Cardiac muscle cell (in vitro differentiated cells and primary cell): ENCODE results near the gene P2RY2. TPM values are rescaled to one million over a fixed set of nuclear protein-coding genes. Genes with fewer than 3 reads are reported as not detected.
A peak's percentile ranks its signal among the peaks of the same experiment; 100 is the strongest.

Experiments
- DNase-seq, 2 donors: peaks; one replicate each; pipeline versions ENCODE4 v3.0.0 to v3.0.0-alpha.2; 2010 to 2017; ENCODE audit warnings: low read depth in 1 of 2, low spot score in 1 of 2
- H3K27ac ChIP-seq: fragments of 200-600 bp; sonication (generic); 2 replicates; pipeline ENCODE4 v1.5.1; 2016
- H3K27me3 ChIP-seq: fragments of 200-600 bp; sonication (generic); 2 replicates; pipeline ENCODE4 v1.6.0; 2016; ENCODE audit warnings: control low read depth
- H3K36me3 ChIP-seq: fragments of 200-600 bp; sonication (generic); 2 replicates; pipeline ENCODE4 v1.5.1; 2016; ENCODE audit warnings: control low read depth
- H3K4me1 ChIP-seq: fragments of 200-600 bp; sonication (generic); 2 replicates; pipeline ENCODE4 v1.8.1; 2017; ENCODE audit warnings: low read depth, mild to moderate bottlenecking, mixed run types
- H3K4me3 ChIP-seq: fragments of 200-600 bp; sonication (generic); 2 replicates; pipeline ENCODE4 v1.5.1; 2016; ENCODE audit warnings: mild to moderate bottlenecking
- H3K9me3 ChIP-seq: fragments of 200-600 bp; sonication (generic); 2 replicates; pipeline ENCODE4 v1.5.1; 2017; ENCODE audit warnings: low read depth, mild to moderate bottlenecking, control low read depth
- CTCF ChIP-seq: IDR thresholded peaks from 2 replicates; pipeline ENCODE4 v1.5.1; 2012; ENCODE audit warnings: low read depth, mild to moderate bottlenecking, low read length
- polyA plus RNA-seq: library from polyadenylated mRNA; unstranded; fragments of >200 nt; fragmentation: Nextera tagmentation; extraction: Ambion mirVana; gene quantifications from 2 replicates; pipeline ENCODE4 v1.2.1, GENCODE V29; 2016
- total RNA-seq: library from RNA; depleted of rRNA; stranded (reverse); fragments of >200 nt; gene quantifications from 2 replicates; pipeline ENCODE4 v1.2.3, GENCODE V29; 2016

P2RY2 gene
- total and polyA plus RNA-seq, 2 experiments from 2014 or later, result 0.48 to 0.83 TPM

GRCh38 chr11:73185680-73186293 lies 32.3 kb upstream of the P2RY2 start:
- Histone ChIP-seq H3K4me1 (peaks cover 8% of the 10 kb centered on the region), H3K27ac (no peak overlapping the region), H3K4me3 (no peak overlapping the region), H3K9me3 (no peaks in the 10 kb centered on the region), H3K36me3 (no peaks in the 10 kb centered on the region), H3K27me3 (no peaks in the 10 kb centered on the region)
- DNase-seq, result peak in 1 of 2 donors; percentile 38
- TF ChIP-seq CTCF, result no peak

- Histone ChIP-seq H3K36me3 (no peaks in the 10 kb centered on the region), H3K9me3 (no peaks in the 10 kb centered on the region), H3K4me1 (peaks cover 8% of the 10 kb centered on the region), H3K27ac (no peak overlapping the region), H3K27me3 (no peaks in the 10 kb centered on the region), H3K4me3 (no peak overlapping the region)
- TF ChIP-seq CTCF, result no peak
- DNase-seq, result no peak
Measured at GRCh38 chr11:73186294-73186850, 31.7 kb upstream of the P2RY2 start.

- TF ChIP-seq CTCF, result no peak
- H3K4me1 ChIP-seq, result peaks cover 8% of the 10 kb centered on the region
- DNase-seq, result no peak
- no peaks in the 10 kb centered on the region for H3K9me3 ChIP-seq
- no peaks in the 10 kb centered on the region for H3K27me3 ChIP-seq
- no peaks in the 10 kb centered on the region for H3K36me3 ChIP-seq
- H3K4me3 ChIP-seq, result no peak overlapping the region
- H3K27ac ChIP-seq, result no peak overlapping the region
Measured at GRCh38 chr11:73186886-73187285, 31.2 kb upstream of the P2RY2 start.

- DNase-seq, result no peak
- H3K4me1 ChIP-seq, result peaks cover 8% of the 10 kb centered on the region
- H3K27me3 ChIP-seq, result no peaks in the 10 kb centered on the region
- no peak for TF ChIP-seq CTCF
- H3K36me3 ChIP-seq, result no peaks in the 10 kb centered on the region
- no peak overlapping the region for H3K27ac ChIP-seq
- H3K9me3 ChIP-seq, result no peaks in the 10 kb centered on the region
- no peak overlapping the region for H3K4me3 ChIP-seq
Measured at GRCh38 chr11:73187854-73188253, 30.2 kb upstream of the P2RY2 start.

GRCh38 chr11:73188301-73188700 lies 29.8 kb upstream of the P2RY2 start:
- H3K4me3 ChIP-seq, result no peak overlapping the region
- H3K27ac ChIP-seq, result no peak overlapping the region
- no peaks in the 10 kb centered on the region for H3K27me3 ChIP-seq
- H3K9me3 ChIP-seq, result no peaks in the 10 kb centered on the region
- no peaks in the 10 kb centered on the region for H3K36me3 ChIP-seq
- DNase-seq, result peak in 1 of 2 donors; percentile 36
- peaks cover 8% of the 10 kb centered on the region for H3K4me1 ChIP-seq
- TF ChIP-seq CTCF, result no peak
